H1 (cell line): ENCODE measurements around the gene COL5A1. TPM values are rescaled to one million over a fixed set of nuclear protein-coding genes. Genes with fewer than 3 reads are reported as not detected.

Source experiments
- CTCF ChIA-PET: fragments of 300-600 bp; sonication (Branson Sonifier 250); formaldehyde crosslinking; loops from one replicate; lab custom pipeline; 2021; ENCODE audit not compliant: partially characterized antibody; lab: Charles Lee
- POLR2A ChIA-PET: fragments of 300-600 bp; sonication (Branson Sonifier 250); formaldehyde crosslinking; loops from one replicate; lab custom pipeline; 2021; ENCODE audit warnings: inconsistent platforms; ENCODE audit not compliant: partially characterized antibody; lab: Charles Lee
- DNase-seq, 2 experiments: peaks; one replicate each; pipeline versions ENCODE4 v3.0.0 to v3.0.0-alpha.2; 2010 to 2022; ENCODE audit warnings: low spot score in 2 of 2, low read depth in 1 of 2, mixed read lengths in 1 of 2
- FAIRE-seq: peaks from 2 replicates; lab custom pipeline; 2011; peaks lifted over from hg19 to GRCh38; lab: Jason Lieb, UNC
- H2AFZ ChIP-seq: 2 replicates; pipeline ENCODE4 v1.8.1; 2012; ENCODE audit warnings: low read length, inconsistent platforms
- H2AK5ac ChIP-seq: 2 replicates; pipeline ENCODE4 v1.6.1; 2013; ENCODE audit warnings: low read depth, low read length
- H2BK120ac ChIP-seq: replicated peaks from 2 replicates; pipeline ENCODE3; 2013; ENCODE audit warnings: low read depth, low read length, inconsistent platforms
- H2BK12ac ChIP-seq: 2 replicates; pipeline ENCODE4 v1.6.1; 2013; ENCODE audit warnings: low read depth, low read length
- H2BK15ac ChIP-seq: 2 replicates; pipeline ENCODE4 v1.6.1; 2013; ENCODE audit warnings: low read length
- H2BK20ac ChIP-seq: 2 replicates; pipeline ENCODE4 v1.6.1; 2013; ENCODE audit warnings: low read length
- H2BK5ac ChIP-seq: 2 replicates; pipeline ENCODE4 v1.6.1; 2013; ENCODE audit warnings: low read depth, low read length
- H3K14ac ChIP-seq: 2 replicates; pipeline ENCODE4 v1.6.1; 2013; ENCODE audit warnings: inconsistent platforms; ENCODE audit not compliant: insufficient read length
- H3K18ac ChIP-seq: 2 replicates; pipeline ENCODE4 v1.6.1; 2013; ENCODE audit warnings: low read length; ENCODE audit errors: extremely low read depth
- H3K23ac ChIP-seq: 2 replicates; pipeline ENCODE4 v1.6.1; 2013; ENCODE audit warnings: inconsistent platforms; ENCODE audit not compliant: insufficient read length
- H3K23me2 ChIP-seq: 2 replicates; pipeline ENCODE4 v1.6.1; 2013; ENCODE audit warnings: low read depth, low read length
- H3K27ac ChIP-seq: 2 replicates; pipeline ENCODE4 v1.6.1; 2011; ENCODE audit warnings: low read depth, low read length, inconsistent platforms
- H3K27me3 ChIP-seq, 4 experiments: replicated peaks in 1 of 4; 1 replicate in 1 of 4; 2 replicates in 3 of 4; pipeline versions ENCODE4 v1.6.1 to v1.8.1; 2011 to 2013; ENCODE audit warnings: low read length in 3 of 4, mild to moderate bottlenecking in 3 of 4, inconsistent platforms in 2 of 4, mixed read lengths in 2 of 4, moderate library complexity in 1 of 4; ENCODE audit not compliant: control insufficient read depth in 3 of 4, insufficient read depth in 3 of 4; ENCODE audit errors: extremely low read depth in 1 of 4
- H3K36me3 ChIP-seq, 4 experiments: 2 replicates each; pipeline versions ENCODE4 v1.6.1 to v1.8.1; 2011 to 2013; ENCODE audit warnings: mild to moderate bottlenecking in 4 of 4, low read length in 3 of 4, moderate library complexity in 2 of 4, control low read depth in 1 of 4, inconsistent platforms in 1 of 4; ENCODE audit not compliant: insufficient read depth in 4 of 4, control insufficient read depth in 2 of 4
- H3K4ac ChIP-seq: replicated peaks from 2 replicates; pipeline ENCODE3; 2013; ENCODE audit warnings: low read length, low read depth, mixed read lengths, inconsistent platforms; ENCODE audit not compliant: insufficient read length
- H3K4me1 ChIP-seq, 4 experiments: replicated peaks in 1 of 4; 1 replicate in 1 of 4; 2 replicates in 3 of 4; pipeline versions ENCODE4 v1.6.1 to v1.8.1; 2011 to 2013; ENCODE audit warnings: low read length in 3 of 4, inconsistent platforms in 2 of 4, mixed read lengths in 1 of 4; ENCODE audit not compliant: insufficient read depth in 4 of 4, control insufficient read depth in 3 of 4
- H3K4me2 ChIP-seq, 2 experiments: 2 replicates each; pipeline versions ENCODE4 v1.6.1 to v1.8.1; 2011 to 2013; ENCODE audit warnings: low read depth in 2 of 2, low read length in 2 of 2, control low read depth in 1 of 2, inconsistent platforms in 1 of 2, mild to moderate bottlenecking in 1 of 2; ENCODE audit not compliant: insufficient read depth in 1 of 2
- H3K4me3 ChIP-seq, 4 experiments: fragments of 200-600, 300-600 bp in 1 of 4; sonication (generic), shearing (Covaris generic), sonication (Bioruptor Twin) in 1 of 4; 2 replicates each; pipeline versions ENCODE4 v1.5.1 to v1.8.1; 2011 to 2016; ENCODE audit warnings: low read length in 4 of 4, low read depth in 3 of 4, control low read depth in 2 of 4, inconsistent platforms in 2 of 4, mild to moderate bottlenecking in 2 of 4, mixed read lengths in 1 of 4, moderate library complexity in 1 of 4; ENCODE audit not compliant: insufficient read depth in 2 of 4; ENCODE audit errors: extremely low read depth in 1 of 4
- H3K56ac ChIP-seq: replicated peaks from 2 replicates; pipeline ENCODE3; 2013; ENCODE audit warnings: low read depth, mild to moderate bottlenecking, mixed read lengths, low read length, inconsistent platforms; ENCODE audit not compliant: insufficient read length
- H3K79me1 ChIP-seq: 2 replicates; pipeline ENCODE4 v1.6.1; 2013; ENCODE audit warnings: low read depth, low read length, control low read depth
- H3K79me2 ChIP-seq, 2 experiments: 2 replicates each; pipeline versions ENCODE4 v1.6.1 to v1.8.1; 2012 to 2013; ENCODE audit warnings: low read length in 2 of 2, mild to moderate bottlenecking in 2 of 2, inconsistent platforms in 1 of 2; ENCODE audit not compliant: insufficient read depth in 2 of 2, control insufficient read depth in 1 of 2
- H3K9ac ChIP-seq, 4 experiments: replicated peaks in 1 of 4; 1 replicate in 1 of 4; 2 replicates in 3 of 4; pipeline versions ENCODE4 v1.6.1 to v1.8.1; 2011 to 2013; ENCODE audit warnings: low read depth in 3 of 4, low read length in 3 of 4, control low read depth in 2 of 4, mild to moderate bottlenecking in 2 of 4, moderate library complexity in 2 of 4, inconsistent platforms in 1 of 4; ENCODE audit errors: extremely low read depth in 1 of 4
- H3K9me3 ChIP-seq, 2 experiments: 2 replicates each; pipeline versions ENCODE4 v1.6.1 to v1.8.1; 2012 to 2013; ENCODE audit warnings: mild to moderate bottlenecking in 2 of 2, moderate library complexity in 2 of 2, control low read depth in 1 of 2, inconsistent platforms in 1 of 2, low read depth in 1 of 2, low read length in 1 of 2, mixed read lengths in 1 of 2; ENCODE audit not compliant: insufficient read depth in 2 of 2
- H4K20me1 ChIP-seq, 2 experiments: replicated peaks in 1 of 2; 2 replicates each; pipeline versions ENCODE3 to v1.8.1; 2011 to 2013; ENCODE audit warnings: inconsistent platforms in 2 of 2, low read length in 2 of 2, mild to moderate bottlenecking in 1 of 2; ENCODE audit not compliant: insufficient read depth in 2 of 2, control insufficient read depth in 1 of 2
- H4K5ac ChIP-seq: 2 replicates; pipeline ENCODE4 v1.6.1; 2013; ENCODE audit warnings: low read length, low read depth, mixed read lengths, inconsistent platforms; ENCODE audit not compliant: insufficient read length
- H4K8ac ChIP-seq: 2 replicates; pipeline ENCODE4 v1.8.0; 2013; ENCODE audit warnings: mild to moderate bottlenecking, moderate library complexity, low read length, inconsistent platforms; ENCODE audit not compliant: insufficient read depth; ENCODE audit errors: extremely low read depth
- H4K91ac ChIP-seq: replicated peaks from 2 replicates; pipeline ENCODE3; 2013; ENCODE audit warnings: low read length, mixed read lengths, inconsistent platforms; ENCODE audit not compliant: insufficient read length
- BACH1 ChIP-seq: IDR thresholded peaks from 2 replicates; pipeline ENCODE4 v1.6.1; 2012; ENCODE audit warnings: low read length, improper control_type of control experiment
- CBX5 ChIP-seq: fragments of 300-800, 300-1000 bp; sonication (generic); IDR thresholded peaks from 2 replicates; pipeline ENCODE4 v1.7.1; 2016; ENCODE audit warnings: antibody characterized with exemption, low read length, low read depth
- CEBPB ChIP-seq: IDR thresholded peaks from 2 replicates; pipeline ENCODE4 v1.6.1; 2012; ENCODE audit warnings: low read depth, low read length
- CTBP2 ChIP-seq: IDR thresholded peaks from 2 replicates; pipeline ENCODE4 v1.7.0; 2011; ENCODE audit warnings: borderline replicate concordance, mild to moderate bottlenecking, moderate library complexity, mixed read lengths, low read length; ENCODE audit not compliant: insufficient read depth, insufficient read length
- EP300 ChIP-seq, 2 experiments: IDR thresholded peaks; 1 replicate in 1 of 2; 2 replicates in 1 of 2; pipeline ENCODE4 v1.6.1; 2011 to 2012; ENCODE audit warnings: low read depth in 2 of 2, low read length in 2 of 2, mild to moderate bottlenecking in 2 of 2, borderline replicate concordance in 1 of 2, inconsistent platforms in 1 of 2, moderate library complexity in 1 of 2
- JUND ChIP-seq: IDR thresholded peaks from 2 replicates; pipeline ENCODE4 v1.6.1; 2011; ENCODE audit warnings: mild to moderate bottlenecking, improper control_type of control experiment, low read length
- POLR2A ChIP-seq, 2 experiments: IDR thresholded peaks; 1 replicate in 1 of 2; 2 replicates in 1 of 2; pipeline ENCODE4 v1.6.1; 2011; ENCODE audit warnings: low read depth in 2 of 2, low read length in 2 of 2, mild to moderate bottlenecking in 2 of 2; ENCODE audit errors: control extremely low read depth in 1 of 2
- POLR2AphosphoS5 ChIP-seq: IDR thresholded peaks from 2 replicates; pipeline ENCODE4 v1.6.1; 2011; ENCODE audit warnings: low read depth, low read length
- POU5F1 ChIP-seq: IDR thresholded peaks from 2 replicates; pipeline ENCODE4 v1.6.1; 2011; ENCODE audit warnings: low read depth, mild to moderate bottlenecking, low read length, moderate library complexity
- RAD21 ChIP-seq, 2 experiments: IDR thresholded peaks in 1 of 2; conservative IDR thresholded peaks in 1 of 2; 2 replicates each; pipeline ENCODE4 v1.6.1; 2011; ENCODE audit warnings: low read depth in 2 of 2, low read length in 2 of 2, improper control_type of control experiment in 1 of 2, inconsistent platforms in 1 of 2, mild to moderate bottlenecking in 1 of 2, moderate library complexity in 1 of 2
- RFX5 ChIP-seq: IDR thresholded peaks from 2 replicates; pipeline ENCODE4 v1.6.1; 2011; ENCODE audit warnings: low read depth, low read length, improper control_type of control experiment, borderline replicate concordance
- RXRA ChIP-seq: IDR thresholded peaks from 2 replicates; pipeline ENCODE4 v1.6.1; 2011; ENCODE audit warnings: low read depth, mild to moderate bottlenecking, low read length, moderate library complexity; ENCODE audit not compliant: insufficient read depth
- SUZ12 ChIP-seq: fragments of 200-600 bp; sonication (generic); IDR thresholded peaks from 2 replicates; pipeline ENCODE4 v1.6.1; 2012; ENCODE audit warnings: mild to moderate bottlenecking, inconsistent platforms, low read length, moderate library complexity, mixed read lengths
- TEAD4 ChIP-seq: IDR thresholded peaks from 2 replicates; pipeline ENCODE4 v1.6.1; 2012; ENCODE audit warnings: low read depth, low read length, inconsistent platforms, mixed read lengths
- YY1 ChIP-seq: IDR thresholded peaks from 2 replicates; pipeline ENCODE4 v1.6.1; 2011; ENCODE audit warnings: low read depth, mild to moderate bottlenecking, low read length
- WGBS, 2 experiments: shearing (Covaris generic) in 1 of 2; methylation state at CpG; one replicate each; pipeline versions ENCODE4 v1.1.6 to v1.1.7; 2013 to 2015; ENCODE audit warnings: low lambda C conversion rate in 2 of 2, mixed read lengths in 2 of 2, inconsistent platforms in 1 of 2, low coverage in 1 of 2, missing lambda C conversion rate in 1 of 2; ENCODE audit not compliant: insufficient replicate concordance in 2 of 2, insufficient coverage in 1 of 2, insufficient read length in 1 of 2; ENCODE audit errors: extremely low coverage in 1 of 2, missing lambda C conversion rate in 1 of 2; 5-methylcytosine and 5-hydroxymethylcytosine counted together
- polyA plus RNA-seq, 7 experiments: library from polyadenylated mRNA; depleted of rRNA in 3 of 7; stranded (reverse) in 5 of 7; unstranded in 2 of 7; fragments of >200 nt in 5 of 7; fragments of 200-250 nt in 2 of 7; gene quantifications; 1 replicate in 5 of 7; 2 replicates in 1 of 7; 4 replicates in 1 of 7; pipeline versions ENCODE4 v1.2.1 to v1.2.3, GENCODE V29; 2011 to 2013; ENCODE audit warnings: missing spikeins in 2 of 7, mixed read lengths in 2 of 7
- total RNA-seq: library from RNA; stranded (reverse); fragmentation: NEBNext Ultra II Directional; extraction: Animal tissue kit (Norgen Biotek cat#: 25700); gene quantifications from 2 replicates; pipeline ENCODE4 v1.2.1, GENCODE V29; 2021

Gene COL5A1
- total and polyA plus RNA-seq, 2 of the 8 experiments (the other 6 are each of a cell fraction or from before 2014, with no cell fraction given) = 3.8 to 12.0 TPM

DNA sequence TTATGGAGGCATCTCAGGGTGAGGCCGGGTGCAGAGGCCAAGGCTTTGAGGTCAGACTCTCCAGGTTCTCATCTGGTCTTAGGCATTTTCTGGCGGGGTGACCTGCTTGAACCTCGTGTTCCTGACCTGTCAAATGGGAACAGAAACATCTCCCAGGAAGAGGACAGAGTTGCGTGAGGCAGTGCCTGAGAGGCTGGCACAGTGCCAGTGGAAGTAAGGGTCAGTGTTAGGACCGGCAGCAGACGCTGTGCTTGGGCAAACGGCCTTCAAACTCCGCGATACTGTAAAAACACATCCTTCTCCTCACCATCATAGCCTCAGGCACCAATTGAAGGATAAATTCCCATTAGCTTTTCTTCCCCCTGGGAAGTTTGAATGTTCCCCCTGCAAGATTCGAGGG, 183.4 kb downstream of the COL5A1 start:
- Histone ChIP-seq H4K20me1 (peaks cover 0 to 10% of the 10 kb centered on the region in 2 experiments), H3K79me1 (no peaks in the 10 kb centered on the region), H3K18ac (no peak overlapping the region), H2BK20ac (no peak overlapping the region), H2BK5ac (no peak overlapping the region), H3K14ac (no peak overlapping the region), H2AFZ (no peak overlapping the region), H3K23ac (no peak overlapping the region), H2BK15ac (no peak overlapping the region), H3K23me2 (peaks cover 12% of the 10 kb centered on the region; the same call in 1 of the 2 replicates), H3K4ac (no peak overlapping the region), H4K8ac (no peak overlapping the region), H3K56ac (no peak overlapping the region), H2BK120ac (no peak overlapping the region), H3K27me3 (no peaks in the 10 kb centered on the region), H3K79me2 (no peaks in the 10 kb centered on the region), H2BK12ac (no peak overlapping the region), H3K4me3 (no peak overlapping the region), H3K27ac (no peak overlapping the region), H3K9me3 (no peaks in the 10 kb centered on the region), H4K91ac (no peak overlapping the region), H4K5ac (no peak overlapping the region), H3K9ac (no peak overlapping the region), H3K4me1 (no peaks in the 10 kb centered on the region; a peak in 1 of 7 replicates), H2AK5ac (no peak overlapping the region), H3K36me3 (peaks cover 0 to 4% (median 0%) of the 10 kb centered on the region in 4 experiments; a peak in 2 of 8 replicates), H3K4me2 (no peak overlapping the region)
- WGBS, 2 experiments = 85% methylated on average over 10 of the region's 10 CpGs; no CpG with 5 or more reads in 1 of the 2 experiments
- FAIRE-seq (no peak), DNase-seq (no peak)
- POLR2A ChIA-PET = no interaction called here
- CTCF ChIA-PET = interaction anchor here (1.1 to 1.7 kb wide), 2 partner anchors 15 to 47 kb away, joined by 4 read pairs; no protein-coding TSS in a partner anchor
- no peak for TF ChIP-seq POLR2A (IDR thresholded peaks at IDR 0.05; ENCODE audit: control extremely low read depth in 1 of 2, low read depth in 2 of 2, low read length in 2 of 2)
- no peak for TF ChIP-seq CTBP2
- TF ChIP-seq RFX5 = no peak
- no peak for TF ChIP-seq YY1
- no peak for TF ChIP-seq SUZ12
- no peak for TF ChIP-seq BACH1
- no peak for TF ChIP-seq POLR2AphosphoS5
- TF ChIP-seq CEBPB = no peak
- TF ChIP-seq POU5F1 = no peak
- TF ChIP-seq EP300 (IDR thresholded peaks at IDR 0.05; ENCODE audit: borderline replicate concordance in 1 of 2, low read depth in 2 of 2, low read length in 2 of 2) = no peak
- TF ChIP-seq CBX5 = no peak
- TF ChIP-seq RXRA = no peak
- TF ChIP-seq JUND = no peak
- no peak for TF ChIP-seq RAD21 (IDR thresholded peaks at IDR 0.05 in 1 of 2, conservative IDR thresholded peaks at IDR 0.05 in 1 of 2; ENCODE audit: low read depth in 2 of 2, low read length in 2 of 2)
- no peak for TF ChIP-seq TEAD4
